Fibroblast of lung (primary cell): ENCODE measurements around the gene PPP1R12C. TPM values are rescaled to one million over a fixed set of nuclear protein-coding genes. Genes with fewer than 3 reads are reported as not detected.
A peak's percentile ranks its signal among the peaks of the same experiment; 100 is the strongest.

Experiments
- DNase-seq, 2 donors: peaks; one replicate each; pipeline versions ENCODE4 v3.0.0 to v3.0.0-alpha.2; 2010; ENCODE audit warnings: low read depth in 2 of 2
- H2AFZ ChIP-seq: 2 replicates; pipeline ENCODE4 v1.5.1; 2012; ENCODE audit warnings: low read length, control low read depth, inconsistent platforms
- H3K27ac ChIP-seq: 2 replicates; pipeline ENCODE4 v1.5.1; 2011; ENCODE audit warnings: low read length, control low read depth; ENCODE audit not compliant: insufficient read depth
- H3K27me3 ChIP-seq: 2 replicates; pipeline ENCODE4 v1.5.1; 2011; ENCODE audit warnings: mild to moderate bottlenecking, low read length; ENCODE audit not compliant: control insufficient read depth, insufficient read depth
- H3K36me3 ChIP-seq: 2 replicates; pipeline ENCODE4 v1.5.1; 2011; ENCODE audit warnings: low read length; ENCODE audit not compliant: control insufficient read depth, insufficient read depth
- H3K4me1 ChIP-seq: 2 replicates; pipeline ENCODE4 v1.5.1; 2011; ENCODE audit warnings: low read length; ENCODE audit not compliant: control insufficient read depth, insufficient read depth; ENCODE audit errors: extremely low read depth
- H3K4me2 ChIP-seq: 2 replicates; pipeline ENCODE4 v1.5.1; 2011; ENCODE audit warnings: low read length, control low read depth; ENCODE audit not compliant: insufficient read depth; ENCODE audit errors: extremely low read depth
- H3K4me3 ChIP-seq, 4 experiments: fragments of 200-600 bp in 1 of 4; sonication (generic) in 1 of 4; replicated peaks in 1 of 4; 2 replicates each; pipeline ENCODE4 v1.5.1; 2011 to 2016; ENCODE audit warnings: low read length in 4 of 4, low read depth in 3 of 4, mild to moderate bottlenecking in 3 of 4, control low read depth in 2 of 4, inconsistent platforms in 1 of 4, mixed read lengths in 1 of 4; ENCODE audit not compliant: insufficient read depth in 1 of 4; ENCODE audit errors: control extremely low read depth in 1 of 4
- H3K79me2 ChIP-seq: 2 replicates; pipeline ENCODE4 v1.5.1; 2012; ENCODE audit warnings: mild to moderate bottlenecking, low read length, inconsistent platforms; ENCODE audit not compliant: control insufficient read depth, insufficient read depth
- H3K9ac ChIP-seq: 2 replicates; pipeline ENCODE4 v1.5.1; 2011; ENCODE audit warnings: mild to moderate bottlenecking, low read length, control low read depth; ENCODE audit not compliant: insufficient read depth
- H3K9me3 ChIP-seq: 2 replicates; pipeline ENCODE4 v1.5.1; 2012; ENCODE audit warnings: low read depth, low read length; ENCODE audit not compliant: control insufficient read depth, insufficient read depth
- H4K20me1 ChIP-seq: 2 replicates; pipeline ENCODE4 v1.5.1; 2011; ENCODE audit warnings: low read length; ENCODE audit not compliant: control insufficient read depth, insufficient read depth; ENCODE audit errors: extremely low read depth
- CTCF ChIP-seq, 2 donors: IDR thresholded peaks in 1 of 2; conservative IDR thresholded peaks in 1 of 2; 1 replicate in 1 of 2; 2 replicates in 1 of 2; pipeline ENCODE4 v1.5.1; 2011 to 2012; ENCODE audit warnings: low read length in 2 of 2, control low read depth in 1 of 2, inconsistent platforms in 1 of 2, low read depth in 1 of 2, mild to moderate bottlenecking in 1 of 2
- EZH2 ChIP-seq: IDR thresholded peaks from 2 replicates; pipeline ENCODE4 v1.5.1; 2012; ENCODE audit warnings: low read length, control low read depth, mild to moderate bottlenecking; ENCODE audit errors: missing control alignments
- polyA minus RNA-seq: library from RNA; depleted of rRNA, polyadenylated mRNA; stranded (reverse); fragments of >200 nt; gene quantifications from 2 replicates; pipeline ENCODE4 v1.2.3, GENCODE V29; 2011; ENCODE audit warnings: low replicate concordance
- polyA plus RNA-seq, 2 donors: library from polyadenylated mRNA; depleted of rRNA in 1 of 2; stranded (reverse) in 1 of 2; unstranded in 1 of 2; fragments of >200 nt; gene quantifications; 2 replicates each; pipeline ENCODE4 v1.2.1, GENCODE V29; 2011 to 2012; ENCODE audit warnings: missing spikeins in 1 of 2
- total RNA-seq: library from RNA; depleted of rRNA; stranded (reverse); fragments of >200 nt; gene quantifications from 2 replicates; pipeline ENCODE4 v1.2.1, GENCODE V29; 2014

The PPP1R12C gene
- total RNA-seq, result 25.2 and 32.9 TPM in 2 replicates
- polyA plus RNA-seq, result 26.0 and 27.6 TPM in 2 replicates
- polyA plus RNA-seq (2012), result 58.8 and 65.4 TPM in 2 replicates
- 27.4 and 31.8 TPM in 2 replicates for polyA minus RNA-seq

DNA sequence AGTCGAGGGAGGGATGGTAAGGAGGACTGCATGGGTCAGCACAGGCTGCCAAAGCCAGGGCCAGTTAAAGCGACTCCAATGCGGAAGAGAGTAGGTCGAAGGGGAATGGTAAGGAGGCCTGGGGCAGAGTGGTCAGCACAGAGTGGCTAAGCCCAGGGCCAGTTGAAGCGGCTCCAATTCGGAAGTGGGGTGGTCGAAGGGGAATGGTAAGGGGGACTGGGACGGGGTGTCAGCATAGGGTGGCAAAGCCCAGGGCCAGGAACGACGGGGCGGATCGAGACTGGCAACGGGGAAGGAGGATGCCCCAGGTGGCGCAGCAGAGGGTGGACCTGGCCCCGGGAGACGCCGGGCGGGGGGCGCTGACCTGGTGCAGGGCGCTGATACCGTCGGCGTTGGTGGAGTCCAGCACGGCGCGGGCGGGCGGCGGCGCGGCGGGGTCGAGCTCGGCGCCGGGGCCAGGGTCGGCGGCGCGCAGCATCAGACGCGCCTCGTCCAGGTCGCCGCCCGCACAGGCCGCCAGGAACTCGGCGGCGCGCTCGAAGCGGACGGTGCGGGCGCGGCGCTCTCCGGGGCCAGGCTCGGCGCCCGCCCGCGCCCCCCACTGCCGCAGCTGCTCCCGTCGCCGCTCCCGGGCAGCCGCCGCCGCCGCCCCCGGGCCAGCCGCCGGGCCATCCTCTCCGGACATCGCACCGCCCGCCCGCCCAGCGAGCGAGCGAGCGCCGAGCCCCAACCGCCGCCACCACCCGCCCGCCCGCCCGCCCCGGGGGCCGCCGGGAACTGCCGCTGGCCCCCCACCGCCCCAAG, at the start of gene PPP1R12C:
Gene PPP1R12C, minus strand, starts transcription at position 779 of the 804 bp plus-strand sequence. Its CDS starts 94 bp downstream, at position 685.
- Histone ChIP-seq H3K4me3 (peak within 1 kb of the TSS; percentile 60 to 93 (median 80)), H3K36me3 (peaks cover 4% of the 10 kb centered on the region), H2AFZ (peak within 1 kb of the TSS; percentile 71), H3K9ac (peak within 1 kb of the TSS; percentile 91), H3K27me3 (no peaks in the 10 kb centered on the region), H3K4me1 (peaks cover 19% of the 10 kb centered on the region), H3K9me3 (no peaks in the 10 kb centered on the region), H4K20me1 (no peaks in the 10 kb centered on the region), H3K27ac (peak within 1 kb of the TSS; percentile 83), H3K79me2 (peaks cover 49% of the 10 kb centered on the region), H3K4me2 (peak within 1 kb of the TSS; percentile 94)
- TF ChIP-seq CTCF (conservative IDR thresholded peaks at IDR 0.05 in 1 of 2, IDR thresholded peaks at IDR 0.05 in 1 of 2; ENCODE audit: low read depth in 1 of 2, low read length in 2 of 2) (no peak), EZH2 (no peak)
- no peak for DNase-seq

GRCh38 chr19:55166530-55167268, 49.3 kb upstream of the PPP1R12C start, which contains the start of gene DNAAF3:
TSS of gene DNAAF3 (minus strand) at chr19:55166613. CDS start at chr19:55166413, 200 bp downstream.
- H3K79me2 ChIP-seq, result no peaks in the 10 kb centered on the region
- H3K9ac ChIP-seq, result no peak within 1 kb of the TSS
- no peaks in the 10 kb centered on the region for H3K36me3 ChIP-seq
- H3K4me2 ChIP-seq, result peak within 1 kb of the TSS; percentile 93
- no peaks in the 10 kb centered on the region for H3K4me1 ChIP-seq
- no peak within 1 kb of the TSS for H3K27ac ChIP-seq
- TF ChIP-seq EZH2 (no peak), CTCF (conservative IDR thresholded peaks at IDR 0.05 in 1 of 2, IDR thresholded peaks at IDR 0.05 in 1 of 2; ENCODE audit: low read depth in 1 of 2, low read length in 2 of 2) (no peak)
- H2AFZ ChIP-seq, result peak within 1 kb of the TSS; percentile 81
- peak within 1 kb of the TSS; percentile 38 to 71 (median 56) for H3K4me3 ChIP-seq
- DNase-seq, result peak; percentile 95 to 97
- H4K20me1 ChIP-seq, result no peaks in the 10 kb centered on the region
- no peaks in the 10 kb centered on the region for H3K9me3 ChIP-seq
- H3K27me3 ChIP-seq, result peaks cover 14% of the 10 kb centered on the region
